Activated CD4-positive, alpha-beta T cell treated with anti-CD3 and anti-CD28 coated beads, Interleukin-2, amount 10 ng/mL, durations not matched to agents 7 days and 5 days (primary cell): Measurements from ENCODE around the gene PAIP2. TPM values are rescaled to one million over a fixed set of nuclear protein-coding genes. Genes with fewer than 3 reads are reported as not detected.

Source experiments
- CTCF ChIA-PET: fragments of 350-600 bp; sonication (Branson Sonifier 250); formaldehyde crosslinking; loops from one replicate; lab custom pipeline; 2021; ENCODE audit warnings: antibody characterized with exemption; lab: Charles Lee
- POLR2A ChIA-PET: fragments of 350-600 bp; sonication (Branson Sonifier 250); formaldehyde crosslinking; loops from one replicate; lab custom pipeline; 2021; ENCODE audit warnings: antibody characterized with exemption; lab: Charles Lee
- DNase-seq: peaks from one replicate; pipeline ENCODE4 v3.0.0-alpha.2; 2020
- H3K27ac Mint-ChIP-seq: one replicate; pipeline ENCODE4 v1.8.0; 2021; ENCODE audit warnings: mild to moderate bottlenecking, moderate library complexity, mixed read lengths
- H3K27me3 Mint-ChIP-seq: one replicate; pipeline ENCODE4 v1.8.0; 2021; ENCODE audit warnings: mixed read lengths
- H3K36me3 Mint-ChIP-seq: one replicate; pipeline ENCODE4 v1.8.0; 2021; ENCODE audit warnings: low read depth, mixed read lengths
- H3K4me1 Mint-ChIP-seq: one replicate; pipeline ENCODE4 v1.8.0; 2021; ENCODE audit warnings: mixed read lengths
- H3K4me3 Mint-ChIP-seq: one replicate; pipeline ENCODE4 v1.8.0; 2021; ENCODE audit warnings: mild to moderate bottlenecking, moderate library complexity, mixed read lengths
- H3K9me3 Mint-ChIP-seq: one replicate; pipeline ENCODE4 v1.8.0; 2021; ENCODE audit warnings: mixed read lengths
- total RNA-seq, 2 experiments: library from RNA; stranded (reverse); gene quantifications; one replicate each; pipeline ENCODE4 v1.2.3, GENCODE V29; 2021

PAIP2 gene, protein sequence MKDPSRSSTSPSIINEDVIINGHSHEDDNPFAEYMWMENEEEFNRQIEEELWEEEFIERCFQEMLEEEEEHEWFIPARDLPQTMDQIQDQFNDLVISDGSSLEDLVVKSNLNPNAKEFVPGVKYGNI
- total RNA-seq, result 10 to 100 TPM; 87.0 to 96.0 TPM

DNA sequence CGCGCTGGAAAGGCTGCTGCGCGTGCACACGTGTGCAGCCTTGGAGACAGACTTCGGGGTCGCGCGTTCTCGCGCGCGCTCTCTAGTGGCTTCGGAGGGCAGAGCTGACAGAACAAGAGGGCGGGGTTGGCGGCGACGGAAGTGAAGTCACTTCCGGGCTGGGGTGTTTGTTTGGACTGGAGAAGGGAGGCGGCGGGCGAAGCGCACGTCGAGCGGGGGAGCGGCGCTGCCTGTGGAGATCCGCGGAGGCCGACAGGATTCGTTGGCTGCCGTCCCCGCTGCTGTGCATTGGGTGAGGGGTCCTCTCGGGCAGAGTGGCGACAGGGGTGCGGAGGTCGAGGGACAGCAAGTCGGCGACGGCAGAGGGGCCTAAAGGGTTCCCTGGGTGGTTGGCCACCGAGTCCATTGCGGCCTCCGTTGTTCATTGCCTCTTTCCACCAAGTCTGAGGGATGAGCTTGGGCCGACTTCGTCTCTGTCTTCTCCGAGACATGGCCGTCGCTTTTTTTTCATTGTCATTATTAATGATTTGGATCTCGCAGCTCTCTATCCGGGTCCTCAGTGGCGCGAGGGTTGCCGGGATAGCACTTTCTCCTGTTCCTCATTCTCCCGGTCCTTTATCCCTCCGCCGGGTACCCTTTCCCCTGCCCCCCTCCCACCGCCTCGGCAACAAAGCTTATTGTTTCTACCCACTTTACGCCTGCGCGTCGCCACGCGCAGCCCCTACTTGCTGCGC, at the start of gene PAIP2:
PAIP2 (plus strand) TSS at position 166 of the 734 bp plus-strand sequence. CDS start 21,931 bp downstream, outside the sequence.
- ChIA-PET CTCF (interaction anchor here (0.6 to 3.3 kb wide), 27 partner anchors 8 to 693 kb away, joined by 3 to 28 read pairs (median 4); partner anchors contain the start of gene MZB1), POLR2A (interaction anchor here (0.6 to 1.1 kb wide), 6 partner anchors 37 to 138 kb away, joined by 3 to 6 read pairs (median 4); partner anchors contain the start of gene MATR3)
- Mint-ChIP-seq H3K27ac (peak within 1 kb of the TSS; percentile 99), H3K9me3 (no peaks in the 10 kb centered on the region), H3K27me3 (no peaks in the 10 kb centered on the region), H3K4me3 (peak within 1 kb of the TSS; percentile 93), H3K36me3 (peaks cover 18% of the 10 kb centered on the region), H3K4me1 (peaks cover 38% of the 10 kb centered on the region)
- DNase-seq, result peak; percentile 98

DNA sequence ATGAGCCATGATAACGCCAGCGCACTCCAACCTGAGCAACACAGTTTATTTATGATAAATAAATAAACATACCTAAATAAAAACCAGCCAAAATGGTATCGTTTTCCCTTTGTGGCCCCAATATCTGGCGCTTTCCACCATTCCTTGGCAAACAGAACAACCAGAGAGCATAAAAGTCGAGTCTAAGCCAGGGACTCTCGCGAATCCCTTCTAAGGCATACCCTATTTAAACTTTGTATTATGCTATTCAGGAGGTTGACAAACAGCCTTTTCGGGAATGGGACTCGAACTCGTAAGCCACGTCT, 48.5 kb upstream of the PAIP2 start:
- peaks cover 14% of the 10 kb centered on the region for H3K36me3 Mint-ChIP-seq
- no peak for DNase-seq
- CTCF ChIA-PET, result interaction anchor here (1.1 to 2.1 kb wide), 7 partner anchors 10 to 98 kb away, joined by 3 to 6 read pairs (median 4); no protein-coding TSS in a partner anchor
- POLR2A ChIA-PET, result interaction anchor here (0.5 to 1.5 kb wide), 6 partner anchors 48 to 828 kb away, joined by 3 to 10 read pairs (median 3); partner anchors contain the start of genes EGR1 and PAIP2
- no peaks in the 10 kb centered on the region for H3K9me3 Mint-ChIP-seq
- peaks cover 37% of the 10 kb centered on the region for H3K4me1 Mint-ChIP-seq
- H3K27ac Mint-ChIP-seq, result peak overlapping the region; percentile 99
- no peaks in the 10 kb centered on the region for H3K27me3 Mint-ChIP-seq
- peak overlapping the region; percentile 98 for H3K4me3 Mint-ChIP-seq

DNA sequence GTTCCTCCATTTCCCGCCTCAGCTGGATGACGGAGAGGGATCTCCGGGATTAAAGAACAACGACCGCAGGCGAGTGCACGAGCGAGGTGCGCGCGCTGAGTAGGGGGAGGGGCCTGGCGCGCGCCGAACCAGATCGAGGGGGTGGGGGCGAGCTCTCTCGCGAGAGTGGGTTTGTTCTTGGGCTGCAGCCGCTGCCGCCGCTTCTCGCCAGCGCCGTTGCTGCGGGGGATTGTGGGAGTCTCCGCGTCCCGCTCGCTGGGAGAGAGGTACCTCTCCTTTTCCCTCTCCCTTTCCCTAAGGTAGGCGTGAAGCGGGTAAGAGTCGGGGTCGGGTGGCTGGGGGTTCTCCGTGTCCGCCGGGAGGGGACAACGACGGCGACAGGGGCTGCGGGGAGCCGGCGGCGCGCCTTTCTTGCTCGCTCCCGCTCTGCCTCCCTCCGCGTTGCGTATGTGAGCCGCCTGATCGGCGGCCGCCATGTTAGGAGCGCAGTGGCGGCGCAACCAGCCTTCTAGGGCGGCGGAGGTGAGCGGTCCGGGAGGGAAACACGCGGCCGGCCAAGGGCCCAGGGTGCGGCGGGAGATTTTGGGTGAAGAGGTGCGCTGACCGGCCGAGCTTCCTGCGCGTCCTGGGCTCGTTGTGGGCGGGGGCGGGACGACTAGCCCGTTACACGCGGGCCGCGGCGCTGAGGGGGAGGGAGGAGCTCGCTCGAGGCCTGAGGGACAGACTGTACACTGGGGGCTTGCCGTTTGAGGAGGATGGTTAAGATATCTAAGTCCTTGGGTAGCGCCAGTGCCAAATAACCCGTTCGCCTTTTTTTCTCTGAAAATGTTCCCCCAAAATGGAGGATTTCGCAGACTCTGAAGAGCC, 47.9 kb upstream of the PAIP2 start, which contains the start of gene MATR3:
MATR3 (plus strand) TSS at position 234 of the 867 bp plus-strand sequence. CDS start 13,676 bp downstream, outside the sequence.
- peak within 1 kb of the TSS; percentile 99 for H3K27ac Mint-ChIP-seq
- peaks cover 40% of the 10 kb centered on the region for H3K4me1 Mint-ChIP-seq
- peak within 1 kb of the TSS; percentile 98 for H3K4me3 Mint-ChIP-seq
- CTCF ChIA-PET, result interaction anchor here (0.9 to 2.1 kb wide), 9 partner anchors 17 to 1115 kb away, joined by 3 to 6 read pairs (median 4); partner anchors contain the start of gene KIF20A
- H3K27me3 Mint-ChIP-seq, result no peaks in the 10 kb centered on the region
- peaks cover 14% of the 10 kb centered on the region for H3K36me3 Mint-ChIP-seq
- DNase-seq, result peak; percentile 95
- no peaks in the 10 kb centered on the region for H3K9me3 Mint-ChIP-seq
- POLR2A ChIA-PET, result interaction anchor here (0.5 to 1.5 kb wide), 7 partner anchors 10 to 829 kb away, joined by 3 to 10 read pairs (median 3); partner anchors contain the start of genes EGR1 and PAIP2

DNA sequence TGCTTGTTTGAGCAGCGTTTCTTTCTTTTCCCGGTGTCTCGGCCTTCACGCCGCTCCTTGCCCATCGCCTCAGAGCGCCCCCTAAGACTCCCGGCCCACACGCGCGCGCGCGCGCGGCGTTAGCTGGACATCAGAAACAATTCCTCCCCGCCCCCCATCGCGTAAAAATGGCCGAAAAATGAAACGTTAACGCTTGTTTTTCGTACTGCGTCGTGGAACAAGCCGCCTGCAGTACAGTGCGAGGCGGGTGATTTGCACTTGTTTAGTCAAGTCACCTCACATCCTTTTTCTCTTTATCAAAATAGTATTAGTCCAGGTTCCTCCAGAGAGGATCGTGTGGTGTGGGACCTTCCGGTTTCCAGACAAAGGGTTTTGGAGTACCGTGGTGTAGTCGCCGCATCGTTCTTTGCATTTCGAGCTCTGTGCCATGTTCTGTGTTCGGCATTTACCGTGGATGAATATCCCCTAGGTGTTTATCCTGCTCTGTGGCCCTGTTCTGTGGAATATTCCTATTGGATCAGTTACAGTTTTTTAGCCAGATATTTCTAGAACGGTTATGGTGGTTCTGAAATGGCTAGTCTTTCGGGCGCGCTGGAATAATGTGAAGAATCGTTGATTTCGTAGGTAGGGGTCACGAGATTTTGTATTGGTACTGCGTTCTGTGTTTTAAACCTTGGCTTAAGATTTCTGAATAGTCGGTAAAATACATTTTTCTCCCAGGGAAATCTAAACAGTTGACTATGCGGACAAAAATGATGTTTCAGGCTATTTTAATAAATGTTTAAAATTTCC, 47.1 kb upstream of the PAIP2 start:
- ChIA-PET POLR2A (interaction anchor here (0.6 to 1.5 kb wide), 3 partner anchors 9 to 1356 kb away, joined by 3 to 4 read pairs (median 3); no protein-coding TSS in a partner anchor), CTCF (interaction anchor here (0.9 to 2.1 kb wide), 8 partner anchors 18 to 1116 kb away, joined by 3 to 6 read pairs (median 4); partner anchors contain the start of gene KIF20A)
- Mint-ChIP-seq H3K9me3 (no peaks in the 10 kb centered on the region), H3K36me3 (peaks cover 15% of the 10 kb centered on the region), H3K4me1 (peaks cover 47% of the 10 kb centered on the region), H3K27me3 (no peaks in the 10 kb centered on the region), H3K27ac (peak overlapping the region; percentile 99), H3K4me3 (peak overlapping the region; percentile 98)
- peak; percentile 71 for DNase-seq

DNA sequence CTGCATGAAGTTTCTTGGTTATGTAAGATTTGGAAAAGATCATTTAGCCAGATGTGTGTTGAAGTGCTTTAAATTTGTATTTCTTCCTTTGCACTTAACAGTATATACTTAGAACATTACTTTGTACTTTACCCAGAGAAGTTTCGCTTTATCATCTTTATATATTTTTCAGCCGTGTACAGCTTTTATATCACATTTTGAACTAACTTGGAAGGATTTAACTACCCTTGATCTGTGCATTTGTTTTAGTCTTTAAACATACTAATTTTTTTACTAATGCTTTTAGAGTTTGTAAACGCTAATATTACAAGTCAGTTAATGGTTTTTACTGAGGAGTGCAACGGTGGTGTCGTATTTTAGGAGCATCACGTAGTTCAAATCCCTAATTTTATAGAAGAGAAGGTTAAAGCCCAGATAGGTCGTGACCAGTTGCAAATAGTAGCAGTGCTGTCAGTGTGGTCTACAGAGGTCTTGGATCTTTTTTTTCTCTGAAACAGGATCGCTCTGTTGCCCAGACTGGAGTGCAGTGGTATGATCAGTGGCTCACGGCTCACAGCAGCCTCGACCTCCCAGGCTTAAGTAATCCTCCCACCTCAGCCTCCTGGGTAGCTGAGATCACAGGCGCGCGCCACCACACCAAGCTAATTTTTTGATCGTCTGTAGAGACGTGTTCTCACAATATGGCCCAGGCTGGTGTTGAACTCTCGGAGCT, 46.2 kb upstream of the PAIP2 start:
- CTCF ChIA-PET, result interaction anchor here (1.4 kb wide), 1 partner anchor 23 kb away, joined by 3 read pairs; no protein-coding TSS in a partner anchor
- DNase-seq, result no peak

DNA sequence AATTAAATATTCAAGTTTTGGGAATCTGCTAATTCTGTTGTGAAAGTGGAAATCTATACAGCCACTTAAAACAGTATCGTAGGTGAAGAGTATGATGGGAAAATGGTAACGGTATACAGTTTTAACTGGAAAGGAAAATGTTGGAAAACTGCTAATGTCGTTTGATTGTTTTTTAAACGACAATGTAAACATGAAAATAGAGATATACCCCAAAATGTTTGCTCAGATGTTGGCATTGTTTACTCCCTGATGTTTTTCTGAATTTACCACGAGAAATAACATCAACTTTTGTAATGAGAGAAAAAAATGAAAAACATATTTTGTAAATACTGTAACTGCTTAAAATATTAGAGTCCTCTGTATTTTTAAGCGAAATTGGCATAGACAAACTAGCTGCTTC, 45.5 kb upstream of the PAIP2 start:
- ChIA-PET POLR2A (no interaction called here), CTCF (interaction anchor here (0.6 to 1.9 kb wide), 3 partner anchors 23 to 46 kb away, joined by 3 to 9 read pairs (median 7); partner anchors contain the start of gene PAIP2)
- peak overlapping the region; percentile 11 for H3K4me3 Mint-ChIP-seq
- H3K4me1 Mint-ChIP-seq, result peaks cover 58% of the 10 kb centered on the region
- H3K36me3 Mint-ChIP-seq, result peaks cover 17% of the 10 kb centered on the region
- DNase-seq, result no peak
- H3K9me3 Mint-ChIP-seq, result no peaks in the 10 kb centered on the region
- H3K27me3 Mint-ChIP-seq, result no peaks in the 10 kb centered on the region
- H3K27ac Mint-ChIP-seq, result peak overlapping the region; percentile 42

More for the DNA sequence above, 46.2 kb upstream of the PAIP2 start:
- Mint-ChIP-seq H3K36me3 (peaks cover 17% of the 10 kb centered on the region), H3K4me1 (peaks cover 54% of the 10 kb centered on the region), H3K4me3 (peak overlapping the region; percentile 98), H3K27ac (peak overlapping the region; percentile 99), H3K27me3 (no peaks in the 10 kb centered on the region), H3K9me3 (no peaks in the 10 kb centered on the region)
- POLR2A ChIA-PET, result no interaction called here

DNA sequence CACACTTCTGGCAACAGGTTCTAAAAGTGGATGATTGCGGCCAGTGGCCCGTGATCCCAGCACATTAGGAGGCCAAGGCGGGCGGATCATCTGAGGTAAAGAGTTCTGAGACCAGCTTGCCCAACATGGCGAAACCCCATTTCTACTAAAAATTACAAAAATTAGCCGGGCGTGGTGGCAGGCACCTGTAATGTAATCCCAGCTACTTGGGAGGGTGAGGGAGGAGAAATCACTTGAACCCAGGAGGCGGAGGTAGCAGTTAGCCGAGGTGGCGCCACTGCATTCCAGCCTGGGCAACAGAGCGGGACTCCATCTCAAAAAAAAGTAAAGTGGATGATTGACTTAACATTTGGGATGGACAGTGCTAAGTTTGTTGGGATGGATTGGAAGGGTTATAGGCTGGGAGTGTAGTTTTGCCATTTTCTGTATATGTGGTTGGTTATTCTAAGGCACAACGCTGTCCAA, 44.8 kb upstream of the PAIP2 start:
- Mint-ChIP-seq H3K4me1 (peaks cover 64% of the 10 kb centered on the region), H3K27me3 (no peaks in the 10 kb centered on the region), H3K27ac (no peak overlapping the region), H3K4me3 (peak overlapping the region; percentile 42), H3K9me3 (no peaks in the 10 kb centered on the region), H3K36me3 (peaks cover 23% of the 10 kb centered on the region)
- ChIA-PET POLR2A (no interaction called here), CTCF (interaction anchor here (0.6 to 1.9 kb wide), 2 partner anchors 30 to 45 kb away, joined by 7 to 9 read pairs; partner anchors contain the start of gene PAIP2)
- no peak for DNase-seq

DNA sequence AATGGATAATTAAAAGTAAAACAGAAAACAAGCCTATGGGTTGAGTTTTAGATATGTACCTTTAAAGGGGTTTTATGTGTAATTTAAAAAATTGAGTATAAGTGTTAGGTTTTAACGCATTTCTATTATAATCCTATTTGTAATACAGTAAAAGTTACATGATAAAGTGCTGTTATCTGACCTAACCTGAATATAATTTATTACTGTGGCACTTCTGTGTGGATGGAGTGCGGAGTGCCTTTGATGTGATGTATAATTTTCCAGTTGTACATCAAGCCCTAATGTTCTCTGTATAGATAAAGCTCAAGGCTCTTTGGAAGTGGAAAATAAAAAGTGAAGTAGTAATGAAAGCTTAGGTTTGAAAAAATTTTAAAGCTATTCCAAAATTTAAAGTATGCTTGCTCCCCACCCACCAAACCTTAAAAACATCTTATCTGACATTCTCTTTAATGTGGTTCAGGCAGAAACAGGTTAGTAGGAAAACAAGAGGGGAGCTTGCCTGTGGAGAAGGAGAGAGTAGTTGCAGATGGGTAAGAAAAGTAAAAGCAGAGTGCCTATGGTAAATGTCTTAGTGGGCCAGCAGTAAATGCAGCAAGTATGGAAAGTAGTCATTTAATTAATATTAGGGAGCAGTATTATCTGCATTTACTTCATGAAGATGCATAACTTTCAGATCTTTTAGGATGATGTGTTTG, 44.1 kb upstream of the PAIP2 start:
- Mint-ChIP-seq H3K27ac (no peak overlapping the region), H3K36me3 (peaks cover 25% of the 10 kb centered on the region), H3K4me3 (no peak overlapping the region), H3K4me1 (peaks cover 68% of the 10 kb centered on the region), H3K9me3 (no peaks in the 10 kb centered on the region), H3K27me3 (no peaks in the 10 kb centered on the region)
- DNase-seq, result no peak
- POLR2A ChIA-PET, result no interaction called here
- CTCF ChIA-PET, result interaction anchor here (1.9 kb wide), 1 partner anchor 44 kb away, joined by 9 read pairs; the partner anchor contains the start of gene PAIP2

DNA sequence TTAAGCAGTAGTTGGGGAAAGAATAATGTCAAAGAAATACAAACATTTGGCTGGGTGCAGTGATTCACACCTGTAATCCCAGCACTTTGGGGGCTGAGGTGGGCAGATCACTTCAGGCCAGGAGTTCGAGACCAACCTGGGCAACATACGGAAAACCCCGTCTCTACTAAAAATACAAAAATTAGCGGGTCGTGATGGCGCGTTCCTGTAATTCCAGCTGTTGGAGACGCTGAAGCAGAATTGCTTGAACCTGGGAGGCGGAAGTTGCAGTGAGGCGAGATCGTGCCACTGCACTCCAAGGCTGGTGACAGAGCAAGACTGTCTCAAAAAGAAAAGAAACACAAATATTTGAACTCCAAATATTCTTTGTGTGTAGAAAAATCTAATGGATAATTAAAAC, 43.4 kb upstream of the PAIP2 start:
- ChIA-PET CTCF (no interaction called here), POLR2A (no interaction called here)
- Mint-ChIP-seq H3K36me3 (peaks cover 25% of the 10 kb centered on the region), H3K27me3 (no peaks in the 10 kb centered on the region), H3K4me1 (peaks cover 73% of the 10 kb centered on the region), H3K9me3 (no peaks in the 10 kb centered on the region), H3K27ac (peak overlapping the region; percentile 26), H3K4me3 (peak overlapping the region; percentile 21)
- DNase-seq, result no peak

DNA sequence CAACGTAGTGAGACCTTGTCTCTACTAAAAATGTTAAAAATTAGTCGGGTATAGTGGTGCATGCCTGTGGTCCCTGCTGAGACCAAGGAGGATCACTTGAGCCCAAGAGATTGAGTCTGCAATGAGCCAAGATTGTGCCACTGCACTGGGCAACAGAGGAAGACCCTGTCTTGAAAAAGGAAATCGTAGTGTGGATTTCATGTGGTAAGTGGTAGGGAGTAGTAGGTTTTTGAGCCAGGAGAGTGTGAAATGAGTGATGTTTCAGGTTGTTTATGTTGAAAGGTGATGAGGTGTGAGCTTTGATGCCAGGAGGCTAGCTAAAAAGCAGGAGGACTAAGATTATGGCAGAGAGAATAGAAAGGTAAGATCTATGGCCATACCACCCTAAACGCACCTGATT, 42.2 kb upstream of the PAIP2 start:
- CTCF ChIA-PET, result interaction anchor here (0.7 to 2.2 kb wide), 2 partner anchors 33 to 51 kb away, joined by 5 to 8 read pairs; no protein-coding TSS in a partner anchor
- H3K27me3 Mint-ChIP-seq, result no peaks in the 10 kb centered on the region
- H3K4me3 Mint-ChIP-seq, result no peak overlapping the region
- no peak for DNase-seq
- H3K27ac Mint-ChIP-seq, result peak overlapping the region; percentile 67
- H3K4me1 Mint-ChIP-seq, result peaks cover 83% of the 10 kb centered on the region
- POLR2A ChIA-PET, result no interaction called here
- peaks cover 21% of the 10 kb centered on the region for H3K36me3 Mint-ChIP-seq
- no peaks in the 10 kb centered on the region for H3K9me3 Mint-ChIP-seq
